ENCODE measurements around the gene CA11. TPM values are rescaled to one million over a fixed set of nuclear protein-coding genes. Genes with fewer than 3 reads are reported as not detected.
A peak's percentile ranks its signal among the peaks of the same experiment; 100 is the strongest.

CA11 gene
- total RNA-seq, 1 experiment from 2014 or later = 10.5 TPM

- no peaks in the 10 kb centered on the region for H3K27me3 ChIP-seq (replicated peaks; ENCODE audit: control insufficient read depth, insufficient read depth, low read length)
- Mint-ChIP-seq H3K27ac (ENCODE audit: unreplicated experiment) (peak overlapping the region; percentile 54), H3K4me1 (ENCODE audit: low read depth, unreplicated experiment) (peaks cover 37% of the 10 kb centered on the region), H3K27me3 (ENCODE audit: insufficient read depth, unreplicated experiment) (no peaks in the 10 kb centered on the region), H3K9me3 (ENCODE audit: unreplicated experiment) (no peaks in the 10 kb centered on the region), H3K4me3 (ENCODE audit: unreplicated experiment) (peak overlapping the region; percentile 51), H3K36me3 (ENCODE audit: insufficient read depth, unreplicated experiment) (peaks cover 95% of the 10 kb centered on the region)
- ChIA-PET CTCF (interaction anchor here (0.5 kb wide), 1 partner anchor 16 kb away, joined by 4 read pairs; no protein-coding TSS in a partner anchor), POLR2A (no interaction called here)
- intact Hi-C loops (cut with micrococcal nuclease; ENCODE audit: unreplicated experiment) = no loop called here
- H3K4me1 ChIP-seq = peaks cover 63% of the 10 kb centered on the region
- no peak for TF ChIP-seq CTCF (IDR thresholded peaks at IDR 0.05; ENCODE audit: insufficient read depth in 1 of 2, low read depth in 1 of 2, low read length in 1 of 2, severe bottlenecking in 1 of 2, unreplicated experiment in 1 of 2)
- no peaks in the 10 kb centered on the region for H3K9me3 ChIP-seq
- no TSS peak for BruUV-seq (replicated peaks)
- H3K36me3 ChIP-seq (ENCODE audit: control insufficient read depth, insufficient read depth, low read length) = peaks cover 1% of the 10 kb centered on the region; the same call in 1 of the 2 replicates
- peak in 1 of 2 experiments; percentile 45 for DNase-seq
- H3K4me3 ChIP-seq (ENCODE audit: low read depth, low read length) = no peak overlapping the region
Observed at GRCh38 chr19:48628486-48629296, 17.3 kb downstream of the CA11 start.

GRCh38 chr19:48627865-48628314 lies 18.1 kb downstream of the CA11 start:
- Histone ChIP-seq H3K4me3 (ENCODE audit: low read depth, low read length) (no peak overlapping the region), H3K9me3 (no peaks in the 10 kb centered on the region), H3K27me3 (replicated peaks; ENCODE audit: control insufficient read depth, insufficient read depth, low read length) (no peaks in the 10 kb centered on the region), H3K4me1 (peaks cover 60% of the 10 kb centered on the region), H3K36me3 (ENCODE audit: control insufficient read depth, insufficient read depth, low read length) (peaks cover 1% of the 10 kb centered on the region; the same call in 1 of the 2 replicates)
- intact Hi-C loops (cut with micrococcal nuclease; ENCODE audit: unreplicated experiment) = no loop called here
- H3K4me3 Mint-ChIP-seq (ENCODE audit: unreplicated experiment) = peak overlapping the region; percentile 56
- POLR2A ChIA-PET = interaction anchor here (0.6 kb wide), 1 partner anchor 368 kb away, joined by 4 read pairs; no protein-coding TSS in a partner anchor
- peaks cover 36% of the 10 kb centered on the region for H3K4me1 Mint-ChIP-seq (ENCODE audit: low read depth, unreplicated experiment)
- CTCF ChIA-PET = no interaction called here
- H3K27ac Mint-ChIP-seq (ENCODE audit: unreplicated experiment) = peak overlapping the region; percentile 79
- H3K27me3 Mint-ChIP-seq (ENCODE audit: insufficient read depth, unreplicated experiment) = no peaks in the 10 kb centered on the region
- peaks cover 93% of the 10 kb centered on the region for H3K36me3 Mint-ChIP-seq (ENCODE audit: insufficient read depth, unreplicated experiment)
- no TSS peak for BruUV-seq (replicated peaks)
- DNase-seq = no peak
- H3K9me3 Mint-ChIP-seq (ENCODE audit: unreplicated experiment) = no peaks in the 10 kb centered on the region
- TF ChIP-seq CTCF (IDR thresholded peaks at IDR 0.05; ENCODE audit: insufficient read depth in 1 of 2, low read depth in 1 of 2, low read length in 1 of 2, severe bottlenecking in 1 of 2, unreplicated experiment in 1 of 2) = no peak

- Mint-ChIP-seq H3K27ac (ENCODE audit: unreplicated experiment) (peak overlapping the region; percentile 79), H3K4me3 (ENCODE audit: unreplicated experiment) (peak overlapping the region; percentile 56), H3K27me3 (ENCODE audit: insufficient read depth, unreplicated experiment) (no peaks in the 10 kb centered on the region), H3K36me3 (ENCODE audit: insufficient read depth, unreplicated experiment) (peaks cover 88% of the 10 kb centered on the region), H3K9me3 (ENCODE audit: unreplicated experiment) (no peaks in the 10 kb centered on the region), H3K4me1 (ENCODE audit: low read depth, unreplicated experiment) (peaks cover 36% of the 10 kb centered on the region)
- intact Hi-C loops (cut with micrococcal nuclease; ENCODE audit: unreplicated experiment) = no loop called here
- BruUV-seq (replicated peaks) = no TSS peak
- H3K9me3 ChIP-seq = no peaks in the 10 kb centered on the region
- no peak overlapping the region for H3K4me3 ChIP-seq (ENCODE audit: low read depth, low read length)
- H3K4me1 ChIP-seq = peaks cover 54% of the 10 kb centered on the region
- no peaks in the 10 kb centered on the region for H3K27me3 ChIP-seq (replicated peaks; ENCODE audit: control insufficient read depth, insufficient read depth, low read length)
- ChIA-PET POLR2A (interaction anchor here (0.5 to 0.7 kb wide), 3 partner anchors 8 to 369 kb away, joined by 4 to 11 read pairs (median 6); partner anchors contain the start of genes RPL18 and SPHK2), CTCF (interaction anchor here (0.6 to 0.9 kb wide), 3 partner anchors 13 to 112 kb away, joined by 3 to 9 read pairs (median 3); partner anchors contain the start of gene FAM83E)
- no peak for TF ChIP-seq CTCF (IDR thresholded peaks at IDR 0.05; ENCODE audit: insufficient read depth in 1 of 2, low read depth in 1 of 2, low read length in 1 of 2, severe bottlenecking in 1 of 2, unreplicated experiment in 1 of 2)
- peak; percentile 81 to 85 for DNase-seq
- peaks cover 1% of the 10 kb centered on the region; the same call in 1 of the 2 replicates for H3K36me3 ChIP-seq (ENCODE audit: control insufficient read depth, insufficient read depth, low read length)
Observed at GRCh38 chr19:48627201-48627864, 18.7 kb downstream of the CA11 start.
